Endodermal cell (in vitro differentiated cells): ENCODE results near the gene AKT1S1. TPM values are rescaled to one million over a fixed set of nuclear protein-coding genes. Genes with fewer than 3 reads are reported as not detected.

ENCODE experiments used
- DNase-seq: peaks from one replicate; pipeline ENCODE4 v3.0.0-alpha.2; 2017
- H3K27ac ChIP-seq: 2 replicates; pipeline ENCODE4 v1.5.1; 2013; ENCODE audit warnings: mild to moderate bottlenecking, low read depth, low read length, moderate library complexity
- H3K27me3 ChIP-seq: 2 replicates; pipeline ENCODE4 v1.6.1; 2013; ENCODE audit warnings: mild to moderate bottlenecking, low read length, moderate library complexity; ENCODE audit not compliant: insufficient read depth, control insufficient read depth, poor library complexity, severe bottlenecking
- H3K36me3 ChIP-seq: 2 replicates; pipeline ENCODE4 v1.7.0; 2013; ENCODE audit warnings: mild to moderate bottlenecking, low read length, moderate library complexity; ENCODE audit not compliant: control insufficient read depth, insufficient read depth
- H3K4me1 ChIP-seq: one replicate; pipeline ENCODE4 v1.7.0; 2013; ENCODE audit warnings: low read length; ENCODE audit not compliant: control insufficient read depth, insufficient read depth
- H3K4me3 ChIP-seq: 2 replicates; pipeline ENCODE4 v1.5.1; 2013; ENCODE audit warnings: mild to moderate bottlenecking, low read length, moderate library complexity
- H3K9ac ChIP-seq: 2 replicates; pipeline ENCODE4 v1.6.1; 2013; ENCODE audit warnings: mild to moderate bottlenecking, low read length, moderate library complexity; ENCODE audit not compliant: poor library complexity, severe bottlenecking; ENCODE audit errors: extremely low read depth
- H3K9me3 ChIP-seq: 2 replicates; pipeline ENCODE4 v1.6.1; 2013; ENCODE audit warnings: mild to moderate bottlenecking, low read length, moderate library complexity; ENCODE audit not compliant: control insufficient read depth
- H3K27ac Mint-ChIP-seq: 2 replicates; pipeline ENCODE4 v1.8.0; 2020; ENCODE audit warnings: mixed read lengths
- H3K27me3 Mint-ChIP-seq: 2 replicates; pipeline ENCODE4 v1.8.0; 2021; ENCODE audit warnings: mild to moderate bottlenecking, mixed read lengths; ENCODE audit not compliant: insufficient read depth
- H3K36me3 Mint-ChIP-seq: 2 replicates; pipeline ENCODE4 v1.8.0; 2020; ENCODE audit warnings: low read depth, mixed read lengths
- H3K4me1 Mint-ChIP-seq: 2 replicates; pipeline ENCODE4 v1.8.0; 2020; ENCODE audit warnings: mixed read lengths
- H3K4me3 Mint-ChIP-seq: 2 replicates; pipeline ENCODE4 v1.8.0; 2020; ENCODE audit warnings: mild to moderate bottlenecking, moderate library complexity, mixed read lengths
- H3K9me3 Mint-ChIP-seq: 2 replicates; pipeline ENCODE4 v1.8.0; 2020; ENCODE audit warnings: mild to moderate bottlenecking, mixed read lengths
- CTCF ChIP-seq: fragments of 200-600 bp; sonication (generic); conservative IDR thresholded peaks from 2 replicates; pipeline ENCODE4 v1.5.0; 2021; ENCODE audit warnings: antibody characterized with exemption, mild to moderate bottlenecking
- WGBS, 2 experiments: methylation state at CpG; one replicate each; pipeline versions ENCODE4 v1.1.5 to v1.1.7; 2013; ENCODE audit warnings: missing lambda C conversion rate in 2 of 2, mixed read lengths in 1 of 2; ENCODE audit not compliant: insufficient coverage in 1 of 2, insufficient read length in 1 of 2; 5-methylcytosine and 5-hydroxymethylcytosine counted together
- total RNA-seq, 2 donors: library from RNA; stranded (reverse); fragmentation: NEBNext Ultra II Directional in 1 of 2; extraction: Animal tissue kit (Norgen Biotek cat#: 25700) in 1 of 2; gene quantifications; 2 replicates in 1 of 2; 3 replicates in 1 of 2; pipeline ENCODE4 v1.2.1, GENCODE V29; 2021

Gene AKT1S1
- total RNA-seq, 2 donors from 2014 or later = 41.3 to 47.0 TPM

- DNase-seq = no peak
- Histone ChIP-seq H3K9me3 (no peaks in the 10 kb centered on the region), H3K4me3 (peak overlapping the region; percentile 96), H3K36me3 (peaks cover 18% of the 10 kb centered on the region), H3K27me3 (no peaks in the 10 kb centered on the region), H3K4me1 (peaks cover 4% of the 10 kb centered on the region), H3K27ac (no peak overlapping the region), H3K9ac (peak overlapping the region; percentile 93)
- peaks cover 24% of the 10 kb centered on the region for H3K36me3 Mint-ChIP-seq
- WGBS, 2 experiments = 88 to 92% methylated on average over 2 to 4 of the region's 4 CpGs
- TF ChIP-seq CTCF = no peak
- H3K9me3 Mint-ChIP-seq = no peaks in the 10 kb centered on the region
- H3K4me3 Mint-ChIP-seq = no peak overlapping the region
- H3K27me3 Mint-ChIP-seq = no peaks in the 10 kb centered on the region
- H3K4me1 Mint-ChIP-seq = peaks cover 11% of the 10 kb centered on the region
- no peak overlapping the region for H3K27ac Mint-ChIP-seq
Observed at GRCh38 chr19:49875177-49875576, 2.0 kb downstream of the AKT1S1 start.

- Mint-ChIP-seq H3K36me3 (peaks cover 22% of the 10 kb centered on the region), H3K9me3 (no peaks in the 10 kb centered on the region), H3K27ac (no peak overlapping the region), H3K4me3 (no peak overlapping the region), H3K4me1 (peaks cover 13% of the 10 kb centered on the region), H3K27me3 (no peaks in the 10 kb centered on the region)
- TF ChIP-seq CTCF = no peak
- WGBS, 2 experiments = 93% methylated on average over 10 to 11 of the region's 11 CpGs
- DNase-seq = no peak
- Histone ChIP-seq H3K4me1 (peaks cover 4% of the 10 kb centered on the region), H3K27ac (no peak overlapping the region), H3K4me3 (peak overlapping the region; percentile 96), H3K36me3 (peaks cover 15% of the 10 kb centered on the region), H3K9me3 (no peaks in the 10 kb centered on the region), H3K27me3 (no peaks in the 10 kb centered on the region), H3K9ac (no peak overlapping the region)
Observed at GRCh38 chr19:49874503-49875157, 2.5 kb downstream of the AKT1S1 start.

- Mint-ChIP-seq H3K36me3 (peaks cover 16% of the 10 kb centered on the region), H3K4me3 (no peak overlapping the region), H3K9me3 (no peaks in the 10 kb centered on the region), H3K4me1 (peaks cover 13% of the 10 kb centered on the region), H3K27ac (no peak overlapping the region), H3K27me3 (no peaks in the 10 kb centered on the region)
- H3K27me3 ChIP-seq = no peaks in the 10 kb centered on the region
- no peak overlapping the region for H3K9ac ChIP-seq
- no peak for DNase-seq
- no peak overlapping the region for H3K27ac ChIP-seq
- H3K9me3 ChIP-seq = no peaks in the 10 kb centered on the region
- TF ChIP-seq CTCF = no peak
- WGBS, 2 experiments = 86 to 91% methylated on average over 6 to 10 of the region's 10 CpGs
- H3K4me3 ChIP-seq = no peak overlapping the region
- H3K4me1 ChIP-seq = peaks cover 4% of the 10 kb centered on the region
- H3K36me3 ChIP-seq = peaks cover 7% of the 10 kb centered on the region
Observed at GRCh38 chr19:49873834-49874233, 3.3 kb downstream of the AKT1S1 start.
